ENCODE results near the gene PRM1. TPM values are rescaled to one million over a fixed set of nuclear protein-coding genes. Genes with fewer than 3 reads are reported as not detected.

The PRM1 gene
- total and polyA plus RNA-seq, 2 of the 13 experiments (the other 11 are each of a cell fraction or from before 2014, with no cell fraction given) = not detected

GRCh38 chr16:11297492-11298142, 16.5 kb upstream of the PRM1 start (continued):
- TF ChIP-seq ZNF101 (CRISPR knock-in tag; IDR thresholded peaks at IDR 0.05; ENCODE audit: borderline replicate concordance, low read depth) (peak; percentile 5; the same call in 1 of the 2 replicates), TIGD3 (CRISPR knock-in tag; IDR thresholded peaks at IDR 0.05; ENCODE audit: borderline replicate concordance) (no peak), MBNL3 (CRISPR knock-in tag; conservative IDR thresholded peaks at IDR 0.05) (no peak), ZNF512B (CRISPR knock-in tag; IDR thresholded peaks at IDR 0.05; ENCODE audit: borderline replicate concordance) (peak; percentile 68), AHR (CRISPR knock-in tag; IDR thresholded peaks at IDR 0.05) (peak; percentile 73; the same call in 1 of the 2 replicates), MAFK (conservative IDR thresholded peaks at IDR 0.05 in 1 of 2, IDR thresholded peaks at IDR 0.05 in 1 of 2; ENCODE audit: low read length in 2 of 2) (no peak), HNRNPH1 (optimal IDR thresholded peaks at IDR 0.05; ENCODE audit: low read depth, low read length) (peak; percentile 50), RFXANK (CRISPR knock-in tag; IDR thresholded peaks at IDR 0.05) (peak; percentile 21; the same call in 1 of the 2 replicates), KLF13 (CRISPR knock-in tag; IDR thresholded peaks at IDR 0.05) (peak; percentile 88; the same call in 1 of the 2 replicates), KDM4B (CRISPR knock-in tag; IDR thresholded peaks at IDR 0.05) (no peak), PAWR (CRISPR knock-in tag; IDR thresholded peaks at IDR 0.05; ENCODE audit: borderline replicate concordance) (peak; percentile 85; the same call in 1 of the 2 replicates), CSRNP1 (CRISPR knock-in tag; IDR thresholded peaks at IDR 0.05) (0 out of 2 replicates have a peak, but pooled peaks have one; percentile 71), PBX3 (CRISPR knock-in tag; IDR thresholded peaks at IDR 0.05; ENCODE audit: borderline replicate concordance) (no peak), PLSCR1 (CRISPR knock-in tag; IDR thresholded peaks at IDR 0.05; ENCODE audit: borderline replicate concordance) (no peak), ERF (CRISPR knock-in tag; IDR thresholded peaks at IDR 0.05) (0 out of 2 replicates have a peak, but pooled peaks have one; percentile 21), SOX5 (CRISPR knock-in tag; IDR thresholded peaks at IDR 0.05; ENCODE audit: borderline replicate concordance) (peak; percentile 54; the same call in 1 of the 2 replicates), THYN1 (CRISPR knock-in tag; IDR thresholded peaks at IDR 0.05; ENCODE audit: borderline replicate concordance, low read depth) (no peak), UBTF (CRISPR knock-in tag; IDR thresholded peaks at IDR 0.05) (peak; percentile 81)
